Measurements from ENCODE around the gene TEX261. TPM values are rescaled to one million over a fixed set of nuclear protein-coding genes. Genes with fewer than 3 reads are reported as not detected.
"Not testable (repeated sequence)": the region's sequence is repeated elsewhere in the genome, so short reads cannot be mapped to it uniquely, and the experiment has no call there.

Gene TEX261
- total and polyA plus RNA-seq, 2 donors from 2014 or later, result 35.9 to 56.1 TPM

DNA sequence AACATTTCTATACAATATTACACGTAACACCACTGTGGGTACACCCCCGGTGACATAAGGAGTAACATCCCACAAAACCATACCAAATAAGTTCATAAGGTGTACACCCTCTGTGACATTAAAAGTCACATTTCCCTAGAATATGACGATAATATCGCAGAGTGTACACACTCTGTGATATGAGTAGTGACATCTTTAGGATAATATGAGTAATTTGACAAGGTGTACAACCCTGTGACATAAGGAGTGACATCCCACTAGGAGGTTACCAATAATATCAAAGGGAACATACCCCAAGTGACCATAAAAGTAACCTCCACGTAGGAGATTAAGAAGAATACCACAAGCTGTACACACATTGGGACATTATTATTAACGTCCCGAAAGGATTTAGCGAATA is 24.0 kb upstream of the TEX261 start:
- TF ChIP-seq, protein P1, sequence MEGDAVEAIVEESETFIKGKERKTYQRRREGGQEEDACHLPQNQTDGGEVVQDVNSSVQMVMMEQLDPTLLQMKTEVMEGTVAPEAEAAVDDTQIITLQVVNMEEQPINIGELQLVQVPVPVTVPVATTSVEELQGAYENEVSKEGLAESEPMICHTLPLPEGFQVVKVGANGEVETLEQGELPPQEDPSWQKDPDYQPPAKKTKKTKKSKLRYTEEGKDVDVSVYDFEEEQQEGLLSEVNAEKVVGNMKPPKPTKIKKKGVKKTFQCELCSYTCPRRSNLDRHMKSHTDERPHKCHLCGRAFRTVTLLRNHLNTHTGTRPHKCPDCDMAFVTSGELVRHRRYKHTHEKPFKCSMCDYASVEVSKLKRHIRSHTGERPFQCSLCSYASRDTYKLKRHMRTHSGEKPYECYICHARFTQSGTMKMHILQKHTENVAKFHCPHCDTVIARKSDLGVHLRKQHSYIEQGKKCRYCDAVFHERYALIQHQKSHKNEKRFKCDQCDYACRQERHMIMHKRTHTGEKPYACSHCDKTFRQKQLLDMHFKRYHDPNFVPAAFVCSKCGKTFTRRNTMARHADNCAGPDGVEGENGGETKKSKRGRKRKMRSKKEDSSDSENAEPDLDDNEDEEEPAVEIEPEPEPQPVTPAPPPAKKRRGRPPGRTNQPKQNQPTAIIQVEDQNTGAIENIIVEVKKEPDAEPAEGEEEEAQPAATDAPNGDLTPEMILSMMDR (IDR thresholded peaks at IDR 0.05; ENCODE audit: borderline replicate concordance, extremely low read depth, insufficient read depth), result no peak
- no peaks in the 10 kb centered on the region for H3K27me3 ChIP-seq (ENCODE audit: control insufficient read depth, insufficient read depth, low read length)
- H3K9ac ChIP-seq (ENCODE audit: low read length in 3 of 3), result no peak overlapping the region
- intact Hi-C loops (cut with DNase I), result no loop called here
- no peak for FAIRE-seq
- H3K4me1 ChIP-seq (ENCODE audit: control insufficient read depth in 2 of 3, insufficient read depth in 2 of 3, low read depth in 1 of 3, low read length in 3 of 3), result no peaks in the 10 kb centered on the region
- H3K4me3 ChIP-seq (ENCODE audit: low read length in 3 of 3), result no peak overlapping the region
- no peak overlapping the region for H3K27ac ChIP-seq (ENCODE audit: low read depth in 2 of 2, low read length in 2 of 2)
- no peaks in the 10 kb centered on the region for H3K36me3 ChIP-seq (ENCODE audit: control insufficient read depth in 2 of 3, insufficient read depth in 3 of 3, low read length in 3 of 3)
- DNase-seq, result no peak
- no peaks in the 10 kb centered on the region for H3K9me3 ChIP-seq (ENCODE audit: control insufficient read depth in 2 of 3, insufficient read depth in 1 of 3, low read length in 3 of 3)

DNA sequence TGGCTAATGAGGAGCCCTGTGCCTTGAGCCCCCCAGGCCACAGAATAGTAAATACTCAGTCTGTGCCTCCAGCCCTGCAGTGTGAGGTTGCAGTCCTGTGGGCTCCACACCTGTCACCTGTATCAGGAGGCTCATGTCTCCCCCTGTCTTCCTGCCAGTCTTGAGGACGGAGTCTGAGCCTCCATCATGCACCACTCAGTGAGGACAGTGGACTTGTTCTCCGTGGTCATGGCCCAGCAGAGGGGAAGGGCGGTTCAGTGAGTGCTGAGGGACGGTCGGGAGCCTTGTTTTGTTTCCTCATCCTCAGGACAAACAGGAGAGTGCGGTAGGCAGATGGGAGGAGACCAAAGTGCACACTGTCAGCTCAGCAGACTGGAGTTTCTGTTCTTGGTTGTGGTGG is 17.1 kb upstream of the TEX261 start:
- H3K9ac ChIP-seq (ENCODE audit: low read length in 3 of 3); H3K36me3 ChIP-seq (ENCODE audit: control insufficient read depth in 2 of 3, insufficient read depth in 3 of 3, low read length in 3 of 3); H3K27me3 ChIP-seq (ENCODE audit: control insufficient read depth, insufficient read depth, low read length); intact Hi-C loops (cut with DNase I); FAIRE-seq; H3K27ac ChIP-seq (ENCODE audit: low read depth in 2 of 2, low read length in 2 of 2); H3K9me3 ChIP-seq (ENCODE audit: control insufficient read depth in 2 of 3, insufficient read depth in 1 of 3, low read length in 3 of 3); DNase-seq; H3K4me3 ChIP-seq (ENCODE audit: low read length in 3 of 3); H3K4me1 ChIP-seq (ENCODE audit: control insufficient read depth in 2 of 3, insufficient read depth in 2 of 3, low read depth in 1 of 3, low read length in 3 of 3): not testable (repeated sequence)

DNA sequence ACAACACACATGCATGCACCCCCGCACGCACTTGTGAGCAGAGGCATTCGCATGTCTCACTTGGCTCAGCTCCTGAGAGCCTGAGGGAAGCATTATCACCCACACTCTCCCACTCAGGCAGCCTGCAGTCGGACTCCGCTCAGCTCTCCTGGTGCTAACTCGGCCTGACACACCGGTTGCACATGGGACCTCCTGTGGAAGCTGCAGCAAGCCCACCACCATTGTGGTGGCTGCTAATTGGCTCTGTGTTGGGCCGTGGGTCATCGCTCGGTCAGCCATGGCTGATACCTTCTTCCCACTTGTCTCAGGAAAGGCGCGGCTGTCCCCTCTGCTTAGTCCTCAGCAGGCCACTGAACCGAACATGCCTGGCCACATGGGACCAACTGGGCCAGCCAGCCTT is 13.7 kb upstream of the TEX261 start:
- Histone ChIP-seq H3K4me1 (ENCODE audit: control insufficient read depth in 2 of 3, insufficient read depth in 2 of 3, low read depth in 1 of 3, low read length in 3 of 3) (no peaks in the 10 kb centered on the region), H3K9ac (ENCODE audit: low read length in 3 of 3) (no peak overlapping the region), H3K9me3 (ENCODE audit: control insufficient read depth in 2 of 3, insufficient read depth in 1 of 3, low read length in 3 of 3) (no peaks in the 10 kb centered on the region), H3K36me3 (ENCODE audit: control insufficient read depth in 2 of 3, insufficient read depth in 3 of 3, low read length in 3 of 3) (no peaks in the 10 kb centered on the region), H3K27ac (ENCODE audit: low read depth in 2 of 2, low read length in 2 of 2) (no peak overlapping the region), H3K4me3 (ENCODE audit: low read length in 3 of 3) (no peak overlapping the region), H3K27me3 (ENCODE audit: control insufficient read depth, insufficient read depth, low read length) (no peaks in the 10 kb centered on the region)
- intact Hi-C loops (cut with DNase I), result no loop called here
- DNase-seq (no peak), FAIRE-seq (no peak)
- TF ChIP-seq, protein P1 (IDR thresholded peaks at IDR 0.05; ENCODE audit: borderline replicate concordance, extremely low read depth, insufficient read depth), result no peak

DNA sequence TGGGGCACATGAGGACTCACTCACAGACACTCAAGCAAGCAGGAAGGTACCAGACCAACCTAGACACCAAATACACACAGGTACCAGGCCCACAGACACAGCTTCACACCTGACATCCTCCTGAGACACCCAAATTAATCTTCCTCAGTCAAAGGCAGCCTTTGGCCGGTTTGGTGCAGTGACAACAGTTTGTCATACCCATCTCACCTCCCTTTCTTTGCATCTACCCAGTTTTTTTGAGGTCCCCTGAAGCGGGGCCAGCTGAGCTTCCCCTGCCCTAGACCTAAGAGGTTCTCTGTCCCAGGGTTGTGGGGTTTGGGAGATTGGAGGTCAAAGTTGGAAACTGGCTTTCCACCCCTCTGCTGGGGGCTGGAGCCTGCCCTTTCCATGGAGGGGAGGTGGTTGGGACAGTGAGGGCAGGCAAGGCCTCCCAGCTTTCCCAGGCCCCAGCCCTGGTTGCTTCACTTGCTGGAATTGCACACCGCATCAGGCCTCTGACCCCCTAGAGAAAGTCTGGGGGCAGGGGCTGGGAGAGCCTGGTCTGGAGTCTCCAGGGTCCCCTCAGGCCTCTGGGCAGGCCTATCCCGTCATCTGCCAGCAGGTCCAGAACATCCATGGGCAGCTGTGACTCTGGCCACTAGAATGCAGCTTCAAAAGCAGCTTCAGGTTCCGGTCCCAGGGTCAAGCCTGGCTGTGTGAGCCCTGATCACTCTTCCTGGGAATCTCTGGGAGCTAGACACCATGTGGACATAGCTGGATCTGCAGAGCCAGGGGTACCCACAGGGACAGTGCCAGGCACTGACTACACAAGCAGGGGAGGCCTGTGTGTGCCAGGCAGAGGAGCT is 12.5 kb upstream of the TEX261 start:
- TF ChIP-seq, protein P1 (IDR thresholded peaks at IDR 0.05; ENCODE audit: borderline replicate concordance, extremely low read depth, insufficient read depth), result no peak
- DNase-seq (no peak), FAIRE-seq (no peak)
- H3K4me1 ChIP-seq (ENCODE audit: control insufficient read depth in 2 of 3, insufficient read depth in 2 of 3, low read depth in 1 of 3, low read length in 3 of 3), result no peaks in the 10 kb centered on the region
- no peak overlapping the region for H3K9ac ChIP-seq (ENCODE audit: low read length in 3 of 3)
- intact Hi-C loops (cut with DNase I), result no loop called here
- no peaks in the 10 kb centered on the region for H3K9me3 ChIP-seq (ENCODE audit: control insufficient read depth in 2 of 3, insufficient read depth in 1 of 3, low read length in 3 of 3)
- H3K27ac ChIP-seq (ENCODE audit: low read depth in 2 of 2, low read length in 2 of 2), result no peak overlapping the region
- H3K36me3 ChIP-seq (ENCODE audit: control insufficient read depth in 2 of 3, insufficient read depth in 3 of 3, low read length in 3 of 3), result no peaks in the 10 kb centered on the region
- H3K27me3 ChIP-seq (ENCODE audit: control insufficient read depth, insufficient read depth, low read length), result no peaks in the 10 kb centered on the region
- H3K4me3 ChIP-seq (ENCODE audit: low read length in 3 of 3), result no peak overlapping the region

Data from kidney (tissue), 14 donors.